Measurements from ENCODE around the gene KIF4B.
"Not testable (repeated sequence)": the region's sequence is repeated elsewhere in the genome, so short reads cannot be mapped to it uniquely, and the experiment has no call there.

Gene KIF4B

GRCh38 chr5:155027993-155028629 lies 14.6 kb downstream of the KIF4B start:
- Histone ChIP-seq H3F3A (ENCODE audit: insufficient read depth, low read length) (no peaks in the 10 kb centered on the region), H3K9me2 (ENCODE audit: low read depth, low read length) (no peaks in the 10 kb centered on the region), H3K4me2 (ENCODE audit: low read length) (no peak overlapping the region), H4K20me1 (ENCODE audit: insufficient read depth, low read length) (no peaks in the 10 kb centered on the region), H3K4me1 (ENCODE audit: insufficient read depth, low read length, severe bottlenecking) (no peaks in the 10 kb centered on the region), H3K27ac (ENCODE audit: low read depth, low read length, poor library complexity, severe bottlenecking) (no peak overlapping the region), H3K9me3 (ENCODE audit: low read length) (no peaks in the 10 kb centered on the region), H3K27me3 (ENCODE audit: insufficient read depth, low read length) (no peaks in the 10 kb centered on the region), H3K9ac (ENCODE audit: low read length) (no peak overlapping the region), H3K36me3 (ENCODE audit: insufficient read depth, low read length) (no peaks in the 10 kb centered on the region), H2AFZ (ENCODE audit: low read length) (no peak overlapping the region), H3K79me2 (ENCODE audit: insufficient read depth, low read length) (no peaks in the 10 kb centered on the region), H3K4me3 (ENCODE audit: low read depth, low read length, poor library complexity, severe bottlenecking) (no peak overlapping the region)
- TF ChIP-seq CTCF (IDR thresholded peaks at IDR 0.05; ENCODE audit: low read length) (peak; percentile 36; the same call in 1 of the 2 replicates), EZH2 (IDR thresholded peaks at IDR 0.05; ENCODE audit: borderline replicate concordance, low read length) (no peak)

GRCh38 chr5:155029240-155029639 lies 15.7 kb downstream of the KIF4B start:
- Histone ChIP-seq H3K27me3 (ENCODE audit: insufficient read depth, low read length) (no peaks in the 10 kb centered on the region), H3K4me1 (ENCODE audit: insufficient read depth, low read length, severe bottlenecking) (no peaks in the 10 kb centered on the region), H3K79me2 (ENCODE audit: insufficient read depth, low read length) (no peaks in the 10 kb centered on the region), H3K4me3 (ENCODE audit: low read depth, low read length, poor library complexity, severe bottlenecking) (no peak overlapping the region), H3K9me3 (ENCODE audit: low read length) (no peaks in the 10 kb centered on the region), H3K9ac (ENCODE audit: low read length) (no peak overlapping the region), H4K20me1 (ENCODE audit: insufficient read depth, low read length) (no peaks in the 10 kb centered on the region), H3K36me3 (ENCODE audit: insufficient read depth, low read length) (no peaks in the 10 kb centered on the region), H3F3A (ENCODE audit: insufficient read depth, low read length) (no peaks in the 10 kb centered on the region), H3K4me2 (ENCODE audit: low read length) (no peak overlapping the region), H3K27ac (ENCODE audit: low read depth, low read length, poor library complexity, severe bottlenecking) (no peak overlapping the region), H3K9me2 (ENCODE audit: low read depth, low read length) (no peaks in the 10 kb centered on the region), H2AFZ (ENCODE audit: low read length) (no peak overlapping the region)
- TF ChIP-seq CTCF (IDR thresholded peaks at IDR 0.05; ENCODE audit: low read length) (no peak), EZH2 (IDR thresholded peaks at IDR 0.05; ENCODE audit: borderline replicate concordance, low read length) (no peak)

- not testable (repeated sequence) for H3K9me3 ChIP-seq (ENCODE audit: low read length); H3F3A ChIP-seq (ENCODE audit: insufficient read depth, low read length); H3K9me2 ChIP-seq (ENCODE audit: low read depth, low read length); H3K36me3 ChIP-seq (ENCODE audit: insufficient read depth, low read length); H3K27me3 ChIP-seq (ENCODE audit: insufficient read depth, low read length); H3K4me2 ChIP-seq (ENCODE audit: low read length); H3K9ac ChIP-seq (ENCODE audit: low read length); H2AFZ ChIP-seq (ENCODE audit: low read length); H3K27ac ChIP-seq (ENCODE audit: low read depth, low read length, poor library complexity, severe bottlenecking); H3K79me2 ChIP-seq (ENCODE audit: insufficient read depth, low read length); H3K4me3 ChIP-seq (ENCODE audit: low read depth, low read length, poor library complexity, severe bottlenecking); H3K4me1 ChIP-seq (ENCODE audit: insufficient read depth, low read length, severe bottlenecking); H4K20me1 ChIP-seq (ENCODE audit: insufficient read depth, low read length)
These were observed 20.7 kb downstream of the KIF4B start for GRCh38 chr5:155034145-155034744.

- not testable (repeated sequence) for H3K9me3 ChIP-seq (ENCODE audit: low read length); H3K4me3 ChIP-seq (ENCODE audit: low read depth, low read length, poor library complexity, severe bottlenecking); H3K36me3 ChIP-seq (ENCODE audit: insufficient read depth, low read length); H4K20me1 ChIP-seq (ENCODE audit: insufficient read depth, low read length); H3K4me1 ChIP-seq (ENCODE audit: insufficient read depth, low read length, severe bottlenecking); H3K79me2 ChIP-seq (ENCODE audit: insufficient read depth, low read length); H3F3A ChIP-seq (ENCODE audit: insufficient read depth, low read length); H3K9ac ChIP-seq (ENCODE audit: low read length); H3K27me3 ChIP-seq (ENCODE audit: insufficient read depth, low read length); H3K9me2 ChIP-seq (ENCODE audit: low read depth, low read length); H2AFZ ChIP-seq (ENCODE audit: low read length); H3K27ac ChIP-seq (ENCODE audit: low read depth, low read length, poor library complexity, severe bottlenecking); H3K4me2 ChIP-seq (ENCODE audit: low read length)
These were observed 21.5 kb downstream of the KIF4B start for GRCh38 chr5:155035087-155035486.
